ACC112 (cell line): Measurements from ENCODE around the gene ELK4.
"Not testable (repeated sequence)": the region's sequence is repeated elsewhere in the genome, so short reads cannot be mapped to it uniquely, and the experiment has no call there.

Source experiments
- H2AFZ ChIP-seq: fragments of 200-600 bp; sonication (generic); one replicate; pipeline ENCODE4 v1.6.0; 2017; ENCODE audit warnings: antibody characterized with exemption, low read length; ENCODE audit not compliant: unreplicated experiment
- H3K27ac ChIP-seq: fragments of 200-600 bp; sonication (generic); 2 replicates; pipeline ENCODE4 v1.5.1; 2014; ENCODE audit warnings: low read depth, mild to moderate bottlenecking, antibody characterized with exemption, low read length, moderate library complexity
- H3K27me3 ChIP-seq: fragments of 200-600 bp; sonication (generic); 2 replicates; pipeline ENCODE4 v1.6.1; 2014; ENCODE audit warnings: mild to moderate bottlenecking, antibody characterized with exemption, low read length, moderate library complexity, mixed read lengths; ENCODE audit not compliant: insufficient read depth
- H3K36me3 ChIP-seq: fragments of 200-600 bp; sonication (generic); 2 replicates; pipeline ENCODE4 v1.6.1; 2016; ENCODE audit warnings: mild to moderate bottlenecking, antibody characterized with exemption, low read length, moderate library complexity, mixed read lengths; ENCODE audit not compliant: insufficient read depth
- H3K4me1 ChIP-seq: fragments of 200-600 bp; sonication (generic); one replicate; pipeline ENCODE4 v1.6.1; 2016; ENCODE audit warnings: low read length, mixed read lengths; ENCODE audit not compliant: insufficient read depth, unreplicated experiment, control insufficient read depth
- H3K4me3 ChIP-seq: fragments of 200-600 bp; sonication (generic); 2 replicates; pipeline ENCODE4 v1.5.1; 2014; ENCODE audit warnings: mild to moderate bottlenecking, low read depth, low read length
- H3K79me2 ChIP-seq: fragments of 200-600 bp; sonication (generic); one replicate; pipeline ENCODE4 v1.6.0; 2016; ENCODE audit warnings: low read length; ENCODE audit not compliant: control insufficient read depth, unreplicated experiment, insufficient read depth

ELK4 gene

GRCh38 chr1:205642679-205643307 lies 11.0 kb upstream of the ELK4 start:
- no peaks in the 10 kb centered on the region for H3K79me2 ChIP-seq
- no peaks in the 10 kb centered on the region for H3K27me3 ChIP-seq
- no peaks in the 10 kb centered on the region for H3K36me3 ChIP-seq
- no peak overlapping the region for H2AFZ ChIP-seq
- no peak overlapping the region for H3K4me3 ChIP-seq
- no peaks in the 10 kb centered on the region for H3K4me1 ChIP-seq
- no peak overlapping the region for H3K27ac ChIP-seq

DNA sequence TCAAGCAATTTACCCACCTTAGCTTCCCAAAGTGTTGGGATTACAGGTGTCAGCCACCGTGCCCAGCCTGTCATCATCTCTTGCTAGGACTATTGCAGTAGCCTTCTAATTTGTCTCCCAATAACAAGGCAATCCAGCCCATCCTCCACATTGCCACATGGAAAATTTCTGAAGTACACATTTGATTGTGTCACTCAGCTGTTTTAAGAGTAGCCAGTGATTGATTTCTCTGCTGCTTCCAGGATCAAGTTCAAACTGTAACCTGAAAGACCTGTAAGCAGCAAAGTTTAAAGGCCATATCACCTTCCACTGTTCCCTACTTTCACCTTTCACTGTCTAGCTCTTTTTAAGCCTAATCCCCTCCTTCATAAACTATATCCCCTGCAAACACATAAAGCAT lies 7.8 kb upstream of the ELK4 start:
- Histone ChIP-seq H3K4me1 (peaks cover 6% of the 10 kb centered on the region), H3K79me2 (no peaks in the 10 kb centered on the region), H2AFZ (no peak overlapping the region)

DNA sequence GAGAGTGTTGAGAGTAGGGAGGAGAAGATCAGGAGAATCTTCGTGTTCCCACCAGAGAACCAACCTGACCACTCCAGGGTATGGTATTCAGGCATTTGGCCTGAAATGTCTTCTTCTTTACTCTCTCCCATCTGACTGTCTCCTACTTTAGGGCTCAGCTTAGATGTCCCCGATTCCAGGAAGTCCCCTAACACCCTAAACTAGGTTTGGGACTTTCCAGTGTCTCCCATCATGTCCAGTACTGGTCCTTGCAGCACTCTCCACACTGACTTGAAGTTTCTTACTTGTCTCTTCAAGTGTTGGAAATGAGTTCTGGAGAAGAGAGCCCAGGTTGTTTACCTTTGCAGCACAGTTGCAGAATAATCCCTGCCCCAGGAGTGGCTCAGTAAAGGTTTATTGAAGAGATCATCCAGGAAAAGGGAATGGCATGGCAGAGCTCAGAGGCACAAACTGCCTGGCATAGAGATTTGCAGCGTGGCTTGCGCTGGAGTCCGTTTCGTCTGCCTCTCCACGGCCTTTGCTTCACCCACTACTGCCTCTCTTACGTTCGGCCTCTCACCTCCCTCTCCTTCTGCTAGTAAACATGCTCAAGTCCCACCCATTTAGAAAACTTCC lies 6.2 kb upstream of the ELK4 start:
- Histone ChIP-seq H3K4me1 (peaks cover 12% of the 10 kb centered on the region), H3K79me2 (no peaks in the 10 kb centered on the region), H3K4me3 (no peak overlapping the region), H2AFZ (no peak overlapping the region), H3K27me3 (no peaks in the 10 kb centered on the region), H3K36me3 (no peaks in the 10 kb centered on the region), H3K27ac (no peak overlapping the region)

More for the DNA sequence above, 7.8 kb upstream of the ELK4 start:
- Histone ChIP-seq H3K27ac (no peak overlapping the region), H3K36me3 (no peaks in the 10 kb centered on the region), H3K27me3 (no peaks in the 10 kb centered on the region), H3K4me3 (no peak overlapping the region)

DNA sequence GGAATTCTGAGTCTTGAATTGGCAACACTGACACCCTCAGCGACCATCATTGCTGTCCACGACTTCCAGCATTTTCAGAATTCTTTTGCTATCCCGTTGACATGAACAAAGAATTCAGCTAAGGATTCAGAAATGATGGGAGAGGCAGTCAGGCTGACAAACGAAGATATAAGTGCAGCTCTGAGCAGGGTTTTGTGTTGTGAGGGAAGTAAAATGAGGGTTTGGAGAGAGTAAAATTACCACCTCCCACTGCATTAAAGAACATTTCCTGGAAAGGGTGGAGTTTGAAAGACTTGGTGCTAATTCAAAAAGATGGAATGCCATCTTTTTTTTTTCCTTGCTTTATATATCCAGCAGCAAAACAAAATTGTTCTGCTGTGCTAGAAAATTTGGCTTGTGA lies 4.9 kb upstream of the ELK4 start:
- no peak overlapping the region for H3K27ac ChIP-seq
- peak overlapping the region; percentile 74 for H2AFZ ChIP-seq
- no peaks in the 10 kb centered on the region for H3K27me3 ChIP-seq

GRCh38 chr1:205636138-205636530 lies 4.3 kb upstream of the ELK4 start:
- H3K27me3 ChIP-seq, H3K36me3 ChIP-seq, H2AFZ ChIP-seq, H3K4me3 ChIP-seq, H3K79me2 ChIP-seq, H3K27ac ChIP-seq: not testable (repeated sequence)
- peaks cover 16% of the 10 kb centered on the region for H3K4me1 ChIP-seq

More for the DNA sequence above, 4.9 kb upstream of the ELK4 start:
- Histone ChIP-seq H3K36me3 (no peaks in the 10 kb centered on the region), H3K4me3 (no peak overlapping the region), H3K79me2 (no peaks in the 10 kb centered on the region), H3K4me1 (peaks cover 16% of the 10 kb centered on the region)

DNA sequence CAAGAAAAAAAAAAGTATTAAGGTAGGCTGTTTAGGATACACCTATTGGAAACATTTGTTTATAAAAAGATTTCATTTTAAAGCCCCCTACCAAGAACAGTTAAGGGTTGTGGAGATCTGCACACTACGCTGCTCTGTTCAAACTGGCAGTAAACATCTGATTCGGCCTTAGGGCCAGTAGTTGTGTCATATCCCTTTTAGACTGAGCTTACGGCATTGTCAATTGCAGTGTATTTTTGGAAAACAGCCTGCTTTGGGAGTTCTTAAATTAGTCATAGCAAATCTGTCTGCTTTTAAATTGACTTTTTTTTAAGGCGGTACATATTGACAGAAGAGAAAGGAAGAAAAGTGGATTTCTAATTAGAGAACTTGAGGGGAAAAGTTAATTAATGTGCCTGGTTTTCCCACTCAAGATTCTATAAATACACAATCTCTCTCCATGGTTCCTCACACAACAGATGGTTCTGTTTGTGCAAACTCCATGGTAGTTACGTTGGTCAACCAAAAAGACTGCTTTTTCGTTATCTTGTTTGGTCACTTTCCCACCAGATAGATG lies 1.7 kb upstream of the ELK4 start:
- no peak overlapping the region for H3K27ac ChIP-seq
- no peak overlapping the region for H3K4me3 ChIP-seq
- no peaks in the 10 kb centered on the region for H3K36me3 ChIP-seq
- H2AFZ ChIP-seq, result no peak overlapping the region
- peaks cover 21% of the 10 kb centered on the region for H3K4me1 ChIP-seq
- H3K27me3 ChIP-seq, result no peaks in the 10 kb centered on the region
- H3K79me2 ChIP-seq, result peaks cover 22% of the 10 kb centered on the region

- Histone ChIP-seq H2AFZ (no peak overlapping the region), H3K27ac (no peak overlapping the region; the same call in 1 of the 2 replicates), H3K79me2 (peaks cover 30% of the 10 kb centered on the region), H3K36me3 (no peaks in the 10 kb centered on the region), H3K4me3 (peak overlapping the region; percentile 76), H3K4me1 (peaks cover 21% of the 10 kb centered on the region), H3K27me3 (no peaks in the 10 kb centered on the region)
These were observed 908 bp upstream of the ELK4 start for GRCh38 chr1:205632669-205633169.

DNA sequence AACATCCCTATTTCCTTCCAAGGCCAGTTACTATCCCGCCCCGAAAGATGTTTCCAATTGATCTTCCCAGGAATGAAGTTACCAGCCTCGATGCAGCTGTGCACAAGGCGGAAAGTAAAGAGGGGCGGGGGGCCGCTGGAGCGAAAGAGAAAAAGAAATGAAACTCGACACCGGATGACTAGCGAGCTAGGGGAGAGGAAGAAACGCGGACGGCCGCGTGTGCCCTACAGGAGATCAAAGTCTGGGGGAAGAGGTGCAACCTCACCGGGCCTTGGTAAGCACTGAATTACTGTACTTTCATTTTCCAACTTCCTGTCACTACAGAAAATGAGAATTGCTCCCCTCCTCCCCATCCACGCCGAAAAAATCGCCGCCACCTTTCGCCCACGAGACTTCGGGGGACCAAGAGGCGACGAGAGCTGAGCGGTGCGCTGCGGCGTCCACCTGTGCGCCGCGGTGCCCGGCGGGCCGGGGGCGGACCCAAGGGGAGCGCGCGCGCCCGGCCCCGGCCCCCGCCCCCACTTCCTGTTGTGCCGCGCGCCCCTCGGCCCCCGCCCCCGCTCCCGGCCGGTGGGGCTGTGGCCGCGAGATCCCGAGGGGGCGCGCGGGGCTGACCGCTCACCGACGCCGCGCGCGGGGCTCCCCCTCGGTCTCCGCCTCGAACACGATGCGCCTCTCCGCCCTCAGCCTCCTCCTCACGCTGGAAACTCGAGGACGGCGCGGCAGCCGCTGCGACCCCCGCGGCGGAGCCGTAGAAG lies 622 bp downstream of the ELK4 start:
- Histone ChIP-seq H3K27me3 (no peaks in the 10 kb centered on the region), H3K4me3 (peak overlapping the region; percentile 76), H3K79me2 (peaks cover 44% of the 10 kb centered on the region), H2AFZ (peak overlapping the region; percentile 23), H3K36me3 (no peaks in the 10 kb centered on the region), H3K27ac (peak overlapping the region; percentile 85), H3K4me1 (peaks cover 14% of the 10 kb centered on the region)

DNA sequence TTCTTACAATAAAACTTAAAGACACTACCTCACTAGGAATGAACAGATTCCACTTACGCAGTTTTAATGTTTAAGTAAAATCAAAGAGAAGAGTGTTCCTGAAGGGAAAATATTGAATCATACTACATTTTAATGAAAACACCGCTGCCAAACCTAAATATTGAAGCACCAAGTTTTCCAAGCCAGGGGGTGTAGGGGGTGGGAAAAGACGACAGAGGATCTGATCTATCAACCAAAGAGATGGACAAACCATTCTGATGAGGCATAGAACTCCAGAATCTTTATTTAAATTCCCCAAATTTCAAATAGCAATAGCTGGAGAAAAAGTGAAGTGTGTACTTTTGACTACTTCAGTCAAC lies 1.2 kb downstream of the ELK4 start:
- H3K27me3 ChIP-seq, result no peaks in the 10 kb centered on the region
- no peak overlapping the region for H2AFZ ChIP-seq
- no peaks in the 10 kb centered on the region for H3K36me3 ChIP-seq
- H3K79me2 ChIP-seq, result peaks cover 48% of the 10 kb centered on the region
- H3K4me1 ChIP-seq, result peaks cover 14% of the 10 kb centered on the region
- H3K4me3 ChIP-seq, result peak overlapping the region; percentile 76
- H3K27ac ChIP-seq, result peak overlapping the region; percentile 85

DNA sequence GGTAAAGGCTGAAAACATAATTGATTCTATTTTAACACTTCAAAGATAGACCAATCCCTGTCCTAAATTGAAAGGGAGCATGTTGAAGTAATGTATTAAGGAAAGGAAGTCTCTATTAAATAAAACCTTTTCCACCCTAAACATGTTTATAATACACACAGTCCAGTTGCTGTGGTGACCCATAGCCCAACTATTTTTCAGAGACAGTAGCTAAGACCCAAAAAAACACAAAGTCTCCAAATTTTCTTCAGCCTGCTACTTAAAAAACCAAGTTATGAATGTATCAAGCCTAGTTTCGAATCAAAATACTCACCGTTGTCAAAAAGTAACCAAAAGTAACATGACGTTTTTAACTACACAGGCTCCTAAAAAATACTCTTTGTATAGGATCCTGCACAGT lies 1.6 kb downstream of the ELK4 start:
- peak overlapping the region; percentile 76 for H3K4me3 ChIP-seq
- peaks cover 51% of the 10 kb centered on the region for H3K79me2 ChIP-seq
- peak overlapping the region; percentile 85 for H3K27ac ChIP-seq
- no peaks in the 10 kb centered on the region for H3K27me3 ChIP-seq
- no peaks in the 10 kb centered on the region for H3K36me3 ChIP-seq
- no peak overlapping the region for H2AFZ ChIP-seq
- peaks cover 14% of the 10 kb centered on the region for H3K4me1 ChIP-seq
